Measurements from ENCODE around the gene ANKRD33B.

ANKRD33B gene

GRCh38 chr5:10684303-10685086 is 120.6 kb downstream of the ANKRD33B start:
- H3K9ac ChIP-seq (ENCODE audit: low read depth, low read length): no peak overlapping the region
- no peak overlapping the region for H3K4me2 ChIP-seq (ENCODE audit: insufficient read depth, low read length)
- no peak overlapping the region for H3K27ac ChIP-seq (ENCODE audit: low read length)
- H4K20me1 ChIP-seq (ENCODE audit: insufficient read depth, low read length): no peaks in the 10 kb centered on the region
- H3K9me3 ChIP-seq (ENCODE audit: insufficient read depth, low read length, severe bottlenecking): no peaks in the 10 kb centered on the region
- DNase-seq: no peak
- H3K36me3 ChIP-seq (ENCODE audit: insufficient read depth, low read length): peaks cover 61% of the 10 kb centered on the region
- H3K79me2 ChIP-seq (ENCODE audit: insufficient read depth, low read length): 0 out of 2 replicates have a peak, but pooled peaks cover 3% of the 10 kb centered on the region
- no peak overlapping the region for H2AFZ ChIP-seq (ENCODE audit: low read depth, low read length)
- TF ChIP-seq CTCF (IDR thresholded peaks at IDR 0.05; ENCODE audit: borderline replicate concordance, extremely low read depth, low read length, poor library complexity, severe bottlenecking) (no peak), EZH2 (IDR thresholded peaks at IDR 0.05; ENCODE audit: borderline replicate concordance, low read depth, low read length, severe bottlenecking) (no peak)
- H3K4me1 ChIP-seq (ENCODE audit: insufficient read depth, low read length): no peaks in the 10 kb centered on the region
- no peak overlapping the region for H3K4me3 ChIP-seq (ENCODE audit: low read depth in 1 of 2, low read length in 2 of 2)
- no peak for ATAC-seq (ENCODE audit: insufficient read depth, low read depth)
- H3K27me3 ChIP-seq (ENCODE audit: insufficient read depth, low read length, poor library complexity): no peaks in the 10 kb centered on the region

GRCh38 chr5:10685115-10685521 is 121.2 kb downstream of the ANKRD33B start:
- no peak overlapping the region for H2AFZ ChIP-seq (ENCODE audit: low read depth, low read length)
- H3K27me3 ChIP-seq (ENCODE audit: insufficient read depth, low read length, poor library complexity): no peaks in the 10 kb centered on the region
- no peaks in the 10 kb centered on the region for H3K4me1 ChIP-seq (ENCODE audit: insufficient read depth, low read length)
- H3K79me2 ChIP-seq (ENCODE audit: insufficient read depth, low read length): 0 out of 2 replicates have a peak, but pooled peaks cover 3% of the 10 kb centered on the region
- peaks cover 57% of the 10 kb centered on the region for H3K36me3 ChIP-seq (ENCODE audit: insufficient read depth, low read length)
- no peak for ATAC-seq (ENCODE audit: insufficient read depth, low read depth)
- no peaks in the 10 kb centered on the region for H4K20me1 ChIP-seq (ENCODE audit: insufficient read depth, low read length)
- no peak overlapping the region for H3K4me3 ChIP-seq (ENCODE audit: low read depth in 1 of 2, low read length in 2 of 2)
- H3K27ac ChIP-seq (ENCODE audit: low read length): no peak overlapping the region
- no peak overlapping the region for H3K4me2 ChIP-seq (ENCODE audit: insufficient read depth, low read length)
- TF ChIP-seq EZH2 (IDR thresholded peaks at IDR 0.05; ENCODE audit: borderline replicate concordance, low read depth, low read length, severe bottlenecking) (no peak), CTCF (IDR thresholded peaks at IDR 0.05; ENCODE audit: borderline replicate concordance, extremely low read depth, low read length, poor library complexity, severe bottlenecking) (no peak)
- H3K9me3 ChIP-seq (ENCODE audit: insufficient read depth, low read length, severe bottlenecking): no peaks in the 10 kb centered on the region
- H3K9ac ChIP-seq (ENCODE audit: low read depth, low read length): no peak overlapping the region
- DNase-seq: no peak

DNA sequence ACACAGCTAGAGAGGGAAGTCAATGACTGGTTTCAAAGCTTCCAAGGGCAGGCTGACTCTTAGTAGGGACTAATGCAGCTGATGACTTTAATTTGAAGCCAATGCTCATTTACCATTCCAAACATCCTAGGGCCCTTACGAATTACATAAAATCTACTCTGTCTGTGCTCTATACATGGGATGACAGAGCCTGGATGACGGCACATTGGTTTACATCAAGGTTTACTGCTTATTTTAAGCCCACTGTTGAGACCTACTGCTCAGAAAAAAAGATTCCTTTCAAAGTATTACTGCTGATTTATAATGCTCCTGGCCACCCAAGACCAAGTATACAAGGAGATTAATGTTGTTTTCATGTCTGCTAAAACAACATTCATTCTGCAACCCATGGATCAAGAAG is 123.0 kb downstream of the ANKRD33B start:
- no peak overlapping the region for H3K4me2 ChIP-seq (ENCODE audit: insufficient read depth, low read length)
- 0 out of 2 replicates have a peak, but pooled peaks cover 3% of the 10 kb centered on the region for H3K79me2 ChIP-seq (ENCODE audit: insufficient read depth, low read length)
- no peak overlapping the region for H2AFZ ChIP-seq (ENCODE audit: low read depth, low read length)
- no peaks in the 10 kb centered on the region for H4K20me1 ChIP-seq (ENCODE audit: insufficient read depth, low read length)
- no peak overlapping the region for H3K4me3 ChIP-seq (ENCODE audit: low read depth in 1 of 2, low read length in 2 of 2)
- no peaks in the 10 kb centered on the region for H3K9me3 ChIP-seq (ENCODE audit: insufficient read depth, low read length, severe bottlenecking)
- H3K36me3 ChIP-seq (ENCODE audit: insufficient read depth, low read length): peaks cover 40% of the 10 kb centered on the region
- TF ChIP-seq CTCF (IDR thresholded peaks at IDR 0.05; ENCODE audit: borderline replicate concordance, extremely low read depth, low read length, poor library complexity, severe bottlenecking): no peak
- TF ChIP-seq EZH2 (IDR thresholded peaks at IDR 0.05; ENCODE audit: borderline replicate concordance, low read depth, low read length, severe bottlenecking): no peak
- H3K4me1 ChIP-seq (ENCODE audit: insufficient read depth, low read length): no peaks in the 10 kb centered on the region
- H3K27me3 ChIP-seq (ENCODE audit: insufficient read depth, low read length, poor library complexity): no peaks in the 10 kb centered on the region
- no peak overlapping the region for H3K27ac ChIP-seq (ENCODE audit: low read length)
- ATAC-seq (ENCODE audit: insufficient read depth, low read depth): no peak
- H3K9ac ChIP-seq (ENCODE audit: low read depth, low read length): no peak overlapping the region
- DNase-seq: no peak

Measured in DND-41 (cell line).